IPS-18c (cell line): ENCODE results near the gene KANK2.

ENCODE experiments used
- H3K4me3 ChIP-seq: 2 replicates; pipeline ENCODE4 v1.7.0; 2013; ENCODE audit warnings: low read depth, mild to moderate bottlenecking, low read length, moderate library complexity; ENCODE audit not compliant: insufficient read depth
- H3K9me3 ChIP-seq: one replicate; pipeline ENCODE4 v1.6.1; 2013; ENCODE audit warnings: mild to moderate bottlenecking, low read length, moderate library complexity; ENCODE audit not compliant: control insufficient read depth, insufficient read depth

Gene KANK2

DNA sequence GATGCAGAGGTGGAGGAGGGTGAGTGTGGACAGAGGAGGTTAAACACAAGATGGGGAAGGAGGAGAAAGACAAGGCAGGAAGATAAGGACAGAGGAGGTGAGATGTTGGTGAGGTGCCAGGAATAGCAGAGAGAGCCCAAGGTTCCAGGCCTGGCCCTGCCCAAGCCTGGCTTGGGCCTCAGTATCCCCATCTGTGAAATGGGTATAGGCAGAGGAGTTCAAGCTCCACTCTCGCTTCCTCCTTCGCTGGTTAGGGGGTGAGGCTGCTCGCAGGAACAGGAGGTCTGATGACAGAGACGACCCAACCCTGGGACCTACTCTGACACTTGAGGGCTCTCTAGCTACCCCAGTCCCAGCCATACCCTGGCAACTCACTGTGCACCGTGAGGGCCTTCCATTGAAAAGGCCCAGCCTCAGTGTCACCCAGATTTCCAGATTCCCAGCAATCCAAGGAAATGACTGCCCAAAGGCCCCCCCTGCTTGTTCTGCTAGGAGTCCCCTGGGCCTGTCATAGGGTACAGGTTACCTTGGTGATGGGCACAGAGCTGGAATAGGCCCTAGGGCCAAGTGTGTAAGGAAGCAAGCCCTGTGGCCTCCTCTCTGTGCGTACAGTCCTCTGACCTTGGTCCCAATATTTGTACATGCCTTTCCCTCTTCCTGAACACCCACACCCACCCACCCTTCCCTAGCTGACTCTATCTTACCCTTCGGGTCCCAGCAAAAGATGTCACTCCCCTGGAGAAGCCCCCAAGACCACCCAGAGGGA, 33.5 kb upstream of the KANK2 start:
- Histone ChIP-seq H3K4me3 (no peak overlapping the region), H3K9me3 (no peaks in the 10 kb centered on the region)

DNA sequence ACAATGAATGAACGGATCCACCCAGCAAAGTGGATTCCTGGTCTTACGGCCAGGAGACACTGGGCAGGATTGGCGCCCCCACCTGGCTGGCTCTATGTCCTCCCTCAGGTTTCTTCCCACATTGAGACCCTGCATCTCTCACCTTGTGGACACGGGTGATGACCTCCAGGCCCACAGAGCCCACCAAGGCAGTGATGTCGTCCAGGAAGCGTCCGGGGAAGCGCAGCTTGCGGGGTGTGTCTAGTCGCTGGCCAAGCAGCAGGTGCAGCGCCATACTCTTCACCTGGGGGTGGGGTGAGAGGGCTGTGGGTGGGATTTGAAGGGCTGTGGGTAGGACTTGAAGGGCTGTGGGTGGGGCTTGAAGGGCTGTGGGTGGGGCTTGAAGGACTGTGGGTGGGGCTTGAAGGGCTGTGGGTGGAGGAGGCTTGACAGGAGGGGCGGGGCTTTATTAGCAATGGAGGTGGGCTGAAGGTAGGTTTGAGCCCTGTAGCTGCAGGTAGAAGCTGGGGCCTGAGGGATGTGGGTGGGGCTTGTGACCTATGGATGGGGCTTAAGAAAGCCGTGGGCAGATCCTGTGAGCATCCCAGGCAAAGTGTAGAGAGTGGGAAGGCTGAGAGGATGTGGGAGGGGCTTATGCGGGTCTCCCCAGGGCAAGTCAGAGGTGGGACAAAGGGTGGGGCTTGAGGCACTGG, 30.0 kb upstream of the KANK2 start:
- no peak overlapping the region for H3K4me3 ChIP-seq
- no peaks in the 10 kb centered on the region for H3K9me3 ChIP-seq

DNA sequence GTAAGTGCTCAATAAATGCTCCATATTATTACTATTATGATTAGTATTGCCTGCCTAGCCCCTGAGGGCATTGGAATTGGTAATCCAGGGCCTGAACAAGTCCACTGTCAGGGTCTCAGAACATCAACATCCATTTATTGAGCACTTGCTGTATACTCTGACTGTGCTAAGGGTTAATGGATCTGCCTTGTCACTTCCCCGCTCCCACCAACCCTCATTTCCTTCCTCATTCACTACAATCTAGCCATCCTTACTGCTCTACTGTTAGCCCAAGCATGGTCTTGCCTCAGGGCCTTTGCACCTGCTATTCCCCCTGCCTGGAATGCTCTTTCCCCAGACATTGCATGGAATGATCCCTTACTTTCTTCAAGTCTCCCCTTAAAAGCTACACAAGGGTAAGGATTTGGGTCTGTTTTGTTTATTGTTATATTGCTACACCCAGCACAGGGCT, 29.4 kb upstream of the KANK2 start:
- Histone ChIP-seq H3K4me3 (no peak overlapping the region), H3K9me3 (no peaks in the 10 kb centered on the region)

DNA sequence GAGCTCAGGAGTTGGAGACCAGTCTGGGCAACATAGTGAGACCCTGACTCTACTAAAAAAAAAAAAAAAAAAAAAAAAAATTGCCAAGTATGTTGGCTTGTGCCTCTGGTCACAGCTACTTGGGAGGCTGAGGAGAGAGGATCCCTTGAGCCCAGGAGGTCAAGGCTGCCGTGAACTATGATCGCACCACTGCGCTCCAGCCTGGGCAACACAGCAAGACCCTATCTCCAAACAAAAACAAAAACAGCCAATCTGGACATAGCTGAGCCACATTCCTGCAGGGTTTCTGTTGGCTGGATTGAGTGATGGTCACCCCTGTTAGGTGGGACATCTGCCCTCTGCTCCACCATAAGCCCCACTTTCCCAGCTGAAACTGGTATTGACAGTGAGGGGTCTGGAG, 28.5 kb upstream of the KANK2 start:
- no peaks in the 10 kb centered on the region for H3K9me3 ChIP-seq
- H3K4me3 ChIP-seq = no peak overlapping the region

DNA sequence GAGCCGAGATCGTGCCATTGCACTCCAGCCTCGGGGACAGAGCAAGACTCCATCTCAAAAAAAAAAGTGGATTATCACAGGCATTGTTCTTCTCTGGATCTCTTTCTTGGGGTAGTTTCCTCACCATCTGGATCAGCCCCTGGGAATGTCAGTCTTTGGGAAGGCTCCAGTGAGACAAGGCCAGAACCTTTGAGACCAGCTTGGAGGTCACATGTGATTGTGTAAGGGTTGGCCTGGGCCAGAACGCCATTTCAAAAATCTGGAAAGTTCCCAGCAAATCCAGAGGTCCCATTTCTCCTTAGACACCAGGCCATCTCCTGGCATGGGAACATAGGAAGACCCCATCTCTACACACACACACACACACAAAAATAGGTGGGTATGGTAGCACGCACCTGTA, 27.8 kb upstream of the KANK2 start:
- no peaks in the 10 kb centered on the region for H3K9me3 ChIP-seq
- no peak overlapping the region for H3K4me3 ChIP-seq

DNA sequence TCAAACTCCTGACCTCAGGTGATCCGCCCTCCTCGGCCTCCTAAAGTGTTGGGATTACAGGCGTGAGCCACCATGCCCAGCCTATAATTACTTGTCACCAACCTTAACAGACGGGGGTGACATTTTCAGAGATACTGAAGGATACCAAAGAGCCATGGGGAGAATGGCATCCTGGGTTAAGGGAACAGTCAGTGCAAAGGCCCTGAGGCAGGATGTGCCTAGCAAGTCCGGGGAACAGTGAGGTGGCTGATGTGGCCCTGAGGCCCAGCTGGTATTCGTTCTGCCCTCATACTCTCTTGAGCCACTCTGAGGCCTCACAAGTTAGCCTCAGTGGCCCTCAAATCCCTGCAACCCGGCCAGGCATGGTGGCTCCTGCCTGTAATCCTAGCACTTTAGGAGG, 27.1 kb upstream of the KANK2 start:
- no peak overlapping the region for H3K4me3 ChIP-seq
- H3K9me3 ChIP-seq = no peaks in the 10 kb centered on the region

DNA sequence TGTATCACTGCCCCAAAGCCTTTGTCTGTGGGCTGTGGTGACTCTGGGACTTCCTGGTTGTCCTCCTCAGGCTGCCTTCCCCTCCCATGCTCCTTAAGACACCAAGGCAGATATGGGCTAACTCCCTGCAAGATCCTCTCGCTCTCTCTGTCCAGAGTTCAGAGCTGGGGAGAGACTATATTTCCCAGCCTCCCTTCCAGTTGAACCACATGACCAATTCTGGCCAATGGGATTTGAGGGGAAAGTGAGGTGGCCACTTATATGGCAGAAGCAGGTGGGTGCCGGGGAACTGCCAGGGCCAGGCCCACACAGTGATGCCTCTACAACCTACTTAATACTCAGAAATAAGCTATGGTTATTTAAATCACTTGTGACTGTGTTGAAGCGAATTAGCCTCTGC, 25.9 kb upstream of the KANK2 start:
- no peak overlapping the region for H3K4me3 ChIP-seq
- H3K9me3 ChIP-seq = no peaks in the 10 kb centered on the region

DNA sequence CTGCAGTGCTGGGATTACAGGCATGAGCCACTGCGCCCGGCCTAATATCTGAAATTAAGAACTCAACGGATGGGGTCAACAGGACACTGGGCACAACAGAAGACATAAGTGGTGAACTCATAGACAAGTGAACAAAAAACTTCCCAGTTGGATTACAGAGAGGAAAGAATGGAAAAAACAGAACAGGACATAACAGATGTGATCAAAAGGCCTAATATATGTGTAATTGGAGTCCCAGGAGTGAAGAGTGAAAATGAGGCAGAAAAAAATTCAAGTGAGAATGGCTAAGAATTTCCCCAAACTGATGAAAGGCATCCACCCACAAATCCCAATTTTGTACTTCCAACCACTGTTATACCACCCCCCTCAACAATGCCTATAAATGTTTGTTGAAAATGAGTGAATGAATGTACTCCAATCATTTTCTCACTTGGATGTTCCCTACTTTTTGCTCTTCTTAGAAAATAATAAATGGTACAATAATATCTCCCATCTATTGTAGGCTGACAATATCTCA, 23.8 kb upstream of the KANK2 start:
- Histone ChIP-seq H3K9me3 (no peaks in the 10 kb centered on the region), H3K4me3 (no peak overlapping the region)

DNA sequence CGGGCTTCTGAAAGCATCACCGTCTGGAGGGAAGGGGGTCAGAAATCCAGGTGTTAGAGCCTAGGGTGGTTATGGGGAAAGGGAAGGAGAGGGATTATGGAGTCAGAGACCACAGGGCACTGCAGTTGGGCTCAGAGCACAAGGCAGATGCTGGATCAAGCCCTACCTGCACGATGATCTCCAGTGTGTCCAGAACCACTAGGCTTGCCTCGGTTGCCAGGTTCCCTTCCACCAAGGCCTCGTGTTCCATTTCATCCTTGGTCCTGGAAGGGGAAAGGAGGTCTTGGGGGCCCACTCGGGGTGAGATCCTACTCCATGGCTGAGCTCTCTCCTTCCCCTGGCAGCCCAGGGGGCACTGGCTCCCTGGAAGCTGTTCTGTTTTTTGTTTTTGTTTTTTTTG, 17.0 kb upstream of the KANK2 start:
- Histone ChIP-seq H3K4me3 (no peak overlapping the region), H3K9me3 (no peaks in the 10 kb centered on the region)

DNA sequence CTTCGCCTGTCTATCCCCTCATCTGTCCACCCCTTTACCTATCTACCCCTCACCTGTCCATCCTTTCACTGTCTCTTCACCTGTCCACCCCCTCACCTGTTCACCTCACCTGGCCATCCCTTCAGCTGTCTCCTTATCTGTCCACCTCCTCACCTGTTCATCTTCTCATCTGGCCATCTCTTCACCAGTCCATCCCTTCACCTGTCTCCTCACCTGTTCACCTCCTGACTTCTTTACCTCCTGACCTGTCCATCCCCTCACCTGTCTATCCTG, 13.2 kb upstream of the KANK2 start:
- no peak overlapping the region for H3K4me3 ChIP-seq
- H3K9me3 ChIP-seq = no peaks in the 10 kb centered on the region

DNA sequence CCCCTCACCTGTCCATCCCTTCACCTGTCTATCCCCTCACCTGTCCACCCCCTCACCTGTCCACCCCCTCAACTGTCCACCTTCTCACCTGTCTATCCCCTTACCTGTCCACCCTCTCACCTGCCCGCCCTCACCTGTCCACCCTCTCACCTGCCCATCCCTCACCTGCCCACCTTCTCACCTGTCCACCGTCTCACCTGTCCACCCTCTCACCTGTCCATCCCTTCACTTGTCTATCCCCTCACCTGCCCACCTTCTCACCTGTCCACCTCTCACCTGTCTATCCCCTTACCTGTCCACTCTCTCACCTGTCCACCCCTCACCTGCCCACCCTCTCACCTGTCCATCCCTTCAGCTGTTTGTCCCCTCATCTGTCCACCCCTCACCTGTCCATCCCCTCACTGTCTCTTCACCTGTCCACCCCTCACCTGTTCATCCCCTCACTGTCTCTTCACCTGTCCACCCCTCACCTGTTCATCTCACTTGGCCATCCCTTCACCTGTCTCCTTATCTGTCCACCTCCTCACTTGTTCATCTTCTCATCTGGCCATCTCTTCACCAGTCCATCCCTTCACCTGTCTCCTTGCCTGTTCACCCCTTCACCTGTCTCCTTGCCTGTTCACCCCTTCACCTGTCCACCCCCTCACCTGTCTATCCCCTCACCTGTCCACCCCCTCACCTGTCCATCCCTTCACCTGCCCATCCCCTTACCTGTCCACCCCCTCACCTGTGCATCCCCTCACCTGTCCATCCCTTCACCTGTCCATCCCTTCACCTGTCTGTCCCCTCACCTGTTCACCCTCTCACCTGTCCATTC, 12.7 kb upstream of the KANK2 start:
- no peak overlapping the region for H3K4me3 ChIP-seq
- no peaks in the 10 kb centered on the region for H3K9me3 ChIP-seq

DNA sequence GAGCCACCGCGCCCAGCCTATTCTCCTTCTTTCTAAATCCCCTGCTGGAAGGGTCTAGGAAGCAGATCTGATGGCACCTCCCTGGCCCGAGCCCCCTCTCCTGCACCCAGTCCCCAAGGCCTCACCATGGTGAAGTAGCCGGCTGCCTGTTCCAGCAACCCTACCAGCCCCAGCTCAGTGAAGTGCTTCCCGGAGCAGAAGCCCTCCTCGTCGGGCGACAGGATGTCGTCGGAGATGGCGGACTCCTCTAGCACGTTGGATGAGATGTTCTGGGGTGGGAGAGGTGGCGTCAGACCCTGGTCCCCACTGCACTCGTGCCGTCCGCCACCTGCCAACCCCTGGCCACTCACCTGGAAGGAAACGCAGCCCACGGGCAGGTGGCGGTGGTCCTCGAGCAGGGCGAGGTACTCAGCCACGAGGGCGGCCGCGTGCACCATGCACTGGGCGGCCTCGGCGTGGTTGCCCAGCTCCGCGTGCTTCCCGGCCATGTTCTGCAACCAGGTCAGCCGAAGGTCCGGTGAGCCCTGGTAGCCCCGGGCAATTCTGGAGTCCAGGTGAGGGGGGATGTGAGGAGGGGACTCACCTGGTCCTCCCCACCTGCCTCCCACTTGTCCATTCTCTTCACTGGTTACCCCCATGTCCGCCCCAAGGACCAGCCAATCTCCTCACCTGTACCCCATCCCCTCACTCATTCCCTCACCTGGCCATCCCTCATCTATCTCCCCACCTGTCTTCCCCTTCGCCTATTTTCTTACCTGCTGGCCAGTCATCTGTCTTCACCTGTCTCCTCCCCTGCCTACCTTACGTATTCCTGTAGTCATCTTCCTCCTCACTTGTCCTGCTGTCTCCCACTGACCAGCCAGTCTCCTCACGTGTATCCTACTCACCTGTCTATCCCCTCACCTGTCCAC, 11.5 kb upstream of the KANK2 start:
- H3K4me3 ChIP-seq = no peak overlapping the region
- no peaks in the 10 kb centered on the region for H3K9me3 ChIP-seq

DNA sequence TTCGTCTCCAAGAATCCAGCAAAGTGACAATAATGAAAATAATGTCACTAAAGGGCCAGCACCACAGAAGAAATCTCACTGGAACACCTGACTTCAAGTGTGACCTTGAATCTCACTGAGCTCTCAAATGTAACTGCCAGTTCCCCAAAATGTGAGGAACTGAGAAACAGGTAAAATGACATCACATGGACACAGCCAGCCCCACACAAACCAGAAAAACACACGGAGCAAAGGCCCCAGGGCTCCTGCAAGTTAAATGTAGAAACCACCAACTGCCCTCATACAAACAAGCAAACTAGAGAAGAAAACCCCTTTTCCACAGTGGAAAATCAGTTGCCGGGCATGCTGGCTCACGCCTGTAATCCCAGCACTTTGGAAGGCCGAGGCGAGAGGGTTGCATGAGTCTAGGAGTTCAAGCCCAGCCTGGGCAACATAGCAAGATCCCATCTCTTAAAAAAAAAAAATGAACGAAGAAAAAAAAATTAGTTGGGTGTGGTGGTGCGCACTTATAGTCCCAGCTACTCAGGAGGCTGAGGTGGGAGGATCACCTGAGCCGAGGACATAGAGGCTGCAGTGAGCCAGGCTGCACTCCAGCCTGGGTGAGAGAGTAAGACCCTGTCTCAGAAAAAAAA, 8.7 kb upstream of the KANK2 start:
- Histone ChIP-seq H3K4me3 (no peak overlapping the region), H3K9me3 (no peaks in the 10 kb centered on the region)

DNA sequence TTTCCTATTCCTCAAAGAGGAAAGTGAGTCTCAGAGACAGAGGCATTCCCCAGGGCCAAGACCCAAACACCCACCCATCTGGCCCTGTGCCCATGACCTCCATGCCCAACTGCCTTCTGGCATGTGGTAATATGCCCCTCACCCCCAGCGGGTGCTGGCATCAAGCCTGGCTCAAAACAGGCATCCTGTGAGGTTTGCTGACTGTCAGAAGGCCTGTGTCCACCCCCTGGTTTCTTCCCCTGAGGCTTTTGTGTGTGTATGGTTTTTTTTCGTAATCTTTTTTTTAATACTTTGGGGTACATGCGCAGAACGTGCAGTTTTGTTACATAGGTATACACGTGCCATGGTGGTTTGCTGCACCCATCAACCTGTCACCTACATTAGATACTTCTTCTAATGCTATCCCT, 7.6 kb upstream of the KANK2 start:
- H3K4me3 ChIP-seq = no peak overlapping the region

DNA sequence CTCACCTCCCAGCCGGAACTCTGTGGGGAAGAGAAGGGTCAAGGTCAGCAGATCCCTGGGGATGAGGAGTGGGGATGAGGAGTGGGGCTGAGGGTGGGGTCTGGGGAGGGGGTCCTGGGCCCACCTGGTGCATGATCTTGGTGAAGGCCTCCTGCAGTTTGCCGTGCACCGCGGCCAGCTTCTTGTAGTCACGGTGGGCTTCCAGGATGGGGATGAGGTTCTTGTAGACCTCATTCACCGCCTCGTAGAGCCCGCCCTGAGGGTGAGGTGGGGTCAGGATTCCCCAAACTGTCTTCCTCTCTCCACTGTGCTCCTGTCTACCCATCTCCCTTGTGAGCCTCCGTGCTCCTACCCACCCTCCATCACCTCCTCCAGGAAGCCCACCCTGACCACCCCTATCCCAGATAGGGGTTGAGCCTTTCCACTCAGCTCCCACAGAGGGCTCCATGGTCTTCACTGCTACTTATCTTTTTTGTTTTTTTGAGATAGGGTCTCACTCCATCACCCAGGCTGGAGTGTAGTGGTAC, 6.8 kb upstream of the KANK2 start:
- Histone ChIP-seq H3K4me3 (no peak overlapping the region), H3K9me3 (no peaks in the 10 kb centered on the region)

More for the DNA sequence above, 7.6 kb upstream of the KANK2 start:
- H3K9me3 ChIP-seq = no peaks in the 10 kb centered on the region
